Measurements from ENCODE around the gene ZNF438.

Gene ZNF438

GRCh38 chr10:30811276-30812017, 220.2 kb downstream of the ZNF438 start:
- TF ChIP-seq ESRRG (CRISPR knock-in tag; IDR thresholded peaks at IDR 0.05) (no peak), CREB5 (CRISPR knock-in tag; IDR thresholded peaks at IDR 0.05; ENCODE audit: low read depth) (no peak), PATZ1 (CRISPR knock-in tag; IDR thresholded peaks at IDR 0.05; ENCODE audit: borderline replicate concordance) (no peak), ZNF565 (CRISPR knock-in tag; conservative IDR thresholded peaks at IDR 0.05; ENCODE audit: low read depth) (no peak), PPARA (CRISPR knock-in tag; IDR thresholded peaks at IDR 0.05; ENCODE audit: borderline replicate concordance) (no peak), RARB (CRISPR knock-in tag; IDR thresholded peaks at IDR 0.05) (no peak), POU6F1 (CRISPR knock-in tag; IDR thresholded peaks at IDR 0.05; ENCODE audit: borderline replicate concordance, low read depth) (no peak), GLIS3 (CRISPR knock-in tag; IDR thresholded peaks at IDR 0.05) (no peak), BACH2 (CRISPR knock-in tag; IDR thresholded peaks at IDR 0.05; ENCODE audit: borderline replicate concordance) (no peak), ARNTL (CRISPR knock-in tag; IDR thresholded peaks at IDR 0.05; ENCODE audit: borderline replicate concordance, low read depth) (no peak), ZNF8 (CRISPR knock-in tag; IDR thresholded peaks at IDR 0.05) (no peak), SNAI2 (CRISPR knock-in tag; IDR thresholded peaks at IDR 0.05) (no peak), TSHZ2 (CRISPR knock-in tag; IDR thresholded peaks at IDR 0.05) (no peak), ZFP3 (CRISPR knock-in tag; IDR thresholded peaks at IDR 0.05) (no peak)
- no peak for ATAC-seq

- ATAC-seq, result no peak
Observed at GRCh38 chr10:30810416-30810815, 221.2 kb downstream of the ZNF438 start.

More at GRCh38 chr10:30810416-30810815, 221.2 kb downstream of the ZNF438 start:
- TF ChIP-seq SNAI2 (CRISPR knock-in tag; IDR thresholded peaks at IDR 0.05), result no peak
- no peak for TF ChIP-seq POU6F1 (CRISPR knock-in tag; IDR thresholded peaks at IDR 0.05; ENCODE audit: borderline replicate concordance, low read depth)
- no peak for TF ChIP-seq ZNF70 (CRISPR knock-in tag; IDR thresholded peaks at IDR 0.05)
- TF ChIP-seq ZNF8 (CRISPR knock-in tag; IDR thresholded peaks at IDR 0.05), result no peak
- no peak for TF ChIP-seq TSHZ2 (CRISPR knock-in tag; IDR thresholded peaks at IDR 0.05)
- TF ChIP-seq PATZ1 (CRISPR knock-in tag; IDR thresholded peaks at IDR 0.05; ENCODE audit: borderline replicate concordance), result no peak
- TF ChIP-seq GLIS3 (CRISPR knock-in tag; IDR thresholded peaks at IDR 0.05), result no peak
- TF ChIP-seq RARB (CRISPR knock-in tag; IDR thresholded peaks at IDR 0.05), result no peak
- TF ChIP-seq TOX (CRISPR knock-in tag; IDR thresholded peaks at IDR 0.05; ENCODE audit: borderline replicate concordance), result no peak
- no peak for TF ChIP-seq ZC3H10 (CRISPR knock-in tag; IDR thresholded peaks at IDR 0.05)
- TF ChIP-seq CSDC2 (CRISPR knock-in tag; IDR thresholded peaks at IDR 0.05), result no peak

All from SK-N-SH treated with all-trans-retinoic acid at 6 μM for 48 hours (cell line).